ENCODE measurements around the gene NABP2. TPM values are rescaled to one million over a fixed set of nuclear protein-coding genes. Genes with fewer than 3 reads are reported as not detected.

NABP2 gene
- total RNA-seq, 1 experiment from 2014 or later = 68.5 TPM

DNA sequence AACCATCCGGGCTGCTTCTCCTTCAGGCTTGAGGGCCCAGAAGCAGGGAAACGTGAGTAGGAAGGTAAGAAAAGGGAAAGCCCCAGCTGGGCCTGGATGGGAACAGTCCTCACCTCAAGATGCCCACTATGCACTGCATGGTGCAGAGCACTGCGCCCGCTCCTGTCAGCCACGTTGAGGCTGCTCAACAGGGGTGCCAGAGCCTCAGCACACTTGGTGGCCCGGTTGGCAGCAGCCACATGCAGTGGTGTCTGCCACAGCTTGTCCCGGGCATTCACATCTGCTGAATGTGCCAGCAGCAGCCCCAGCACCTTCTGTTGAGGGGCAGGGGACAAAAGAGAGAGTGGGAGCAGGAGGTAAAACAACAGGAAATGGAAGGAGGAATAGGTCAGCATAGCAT lies 31.5 kb downstream of the NABP2 start:
- Histone ChIP-seq H3K27me3 (ENCODE audit: insufficient read depth, low read depth) (no peaks in the 10 kb centered on the region), H3F3A (ENCODE audit: insufficient read depth, low read depth) (peaks cover 11% of the 10 kb centered on the region; the same call in 1 of the 2 replicates), H2AFZ (no peak overlapping the region), H3K4me1 (replicated peaks; ENCODE audit: insufficient read depth) (peaks cover 17% of the 10 kb centered on the region), H3K27ac (no peak overlapping the region), H3K36me3 (ENCODE audit: low read depth) (peaks cover 35% of the 10 kb centered on the region), H3K9me3 (ENCODE audit: insufficient read depth, low read depth) (no peaks in the 10 kb centered on the region), H3K9me2 (ENCODE audit: insufficient read depth) (no peaks in the 10 kb centered on the region; the same call in 1 of the 2 replicates), H3K4me2 (no peak overlapping the region), H4K20me1 (ENCODE audit: insufficient read depth) (peaks cover 19% of the 10 kb centered on the region), H3K4me3 (no peak overlapping the region), H3K79me2 (ENCODE audit: low read depth) (peaks cover 26% of the 10 kb centered on the region)
- CTCF ChIA-PET = no interaction called here
- DNase-seq = no peak
- no TSS peak for BruUV-seq (replicated peaks)
- POLR2A ChIA-PET (ENCODE audit: unreplicated experiment) = no interaction called here
- intact Hi-C loops (cut with micrococcal nuclease; ENCODE audit: unreplicated experiment) = no loop called here
- no peak for TF ChIP-seq EZH2 (IDR thresholded peaks at IDR 0.05; ENCODE audit: low read depth)
- TF ChIP-seq, protein P1, sequence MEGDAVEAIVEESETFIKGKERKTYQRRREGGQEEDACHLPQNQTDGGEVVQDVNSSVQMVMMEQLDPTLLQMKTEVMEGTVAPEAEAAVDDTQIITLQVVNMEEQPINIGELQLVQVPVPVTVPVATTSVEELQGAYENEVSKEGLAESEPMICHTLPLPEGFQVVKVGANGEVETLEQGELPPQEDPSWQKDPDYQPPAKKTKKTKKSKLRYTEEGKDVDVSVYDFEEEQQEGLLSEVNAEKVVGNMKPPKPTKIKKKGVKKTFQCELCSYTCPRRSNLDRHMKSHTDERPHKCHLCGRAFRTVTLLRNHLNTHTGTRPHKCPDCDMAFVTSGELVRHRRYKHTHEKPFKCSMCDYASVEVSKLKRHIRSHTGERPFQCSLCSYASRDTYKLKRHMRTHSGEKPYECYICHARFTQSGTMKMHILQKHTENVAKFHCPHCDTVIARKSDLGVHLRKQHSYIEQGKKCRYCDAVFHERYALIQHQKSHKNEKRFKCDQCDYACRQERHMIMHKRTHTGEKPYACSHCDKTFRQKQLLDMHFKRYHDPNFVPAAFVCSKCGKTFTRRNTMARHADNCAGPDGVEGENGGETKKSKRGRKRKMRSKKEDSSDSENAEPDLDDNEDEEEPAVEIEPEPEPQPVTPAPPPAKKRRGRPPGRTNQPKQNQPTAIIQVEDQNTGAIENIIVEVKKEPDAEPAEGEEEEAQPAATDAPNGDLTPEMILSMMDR (conservative IDR thresholded peaks at IDR 0.05) = no peak

DNA sequence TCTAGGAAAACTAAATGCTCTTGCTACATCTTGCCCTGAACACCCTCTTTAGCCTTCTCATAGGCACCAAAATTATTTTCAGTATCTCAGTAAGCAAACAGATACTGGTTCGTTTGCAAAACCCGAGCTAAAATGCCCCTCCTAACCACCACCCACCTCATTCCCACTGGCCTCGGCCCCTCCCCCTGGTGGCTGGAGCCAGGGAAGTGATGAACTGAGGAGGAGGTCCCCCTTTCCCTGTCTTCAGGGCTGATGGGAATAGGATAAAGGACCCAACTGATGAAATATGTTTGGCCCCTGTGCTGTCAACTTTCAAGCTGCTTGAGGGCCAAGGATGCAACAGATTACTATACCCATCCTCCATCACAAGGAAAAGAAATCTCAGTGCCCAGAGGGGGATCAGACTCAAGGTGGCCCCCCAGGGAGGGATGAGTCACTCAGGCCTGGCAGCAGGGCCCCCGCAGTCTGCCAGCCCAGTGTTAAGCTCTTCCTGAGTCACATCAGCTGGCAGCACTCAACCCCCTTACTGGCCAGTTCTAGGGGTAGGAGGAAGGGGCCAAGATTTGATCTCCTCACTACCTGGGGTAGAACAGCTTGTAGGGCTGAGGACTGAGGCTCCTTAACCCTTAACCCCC lies 32.3 kb downstream of the NABP2 start:
- no peaks in the 10 kb centered on the region for H3K9me3 ChIP-seq (ENCODE audit: insufficient read depth, low read depth)
- TF ChIP-seq, protein P1 (conservative IDR thresholded peaks at IDR 0.05) = no peak
- no peak for TF ChIP-seq EZH2 (IDR thresholded peaks at IDR 0.05; ENCODE audit: low read depth)
- H3K27ac ChIP-seq = no peak overlapping the region
- H3K79me2 ChIP-seq (ENCODE audit: low read depth) = peaks cover 26% of the 10 kb centered on the region
- H3K27me3 ChIP-seq (ENCODE audit: insufficient read depth, low read depth) = no peaks in the 10 kb centered on the region
- no peak overlapping the region; the same call in 1 of the 2 replicates for H3K4me3 ChIP-seq
- no peak overlapping the region for H2AFZ ChIP-seq
- ChIA-PET CTCF (no interaction called here), POLR2A (ENCODE audit: unreplicated experiment) (interaction anchor here (0.6 kb wide), 1 partner anchor 143 kb away, joined by 3 read pairs; no protein-coding TSS in a partner anchor)
- no TSS peak for BruUV-seq (replicated peaks)
- DNase-seq = no peak
- no peaks in the 10 kb centered on the region; the same call in 1 of the 2 replicates for H3K9me2 ChIP-seq (ENCODE audit: insufficient read depth)
- intact Hi-C loops (cut with micrococcal nuclease; ENCODE audit: unreplicated experiment) = no loop called here
- H4K20me1 ChIP-seq (ENCODE audit: insufficient read depth) = peaks cover 19% of the 10 kb centered on the region
- peaks cover 22% of the 10 kb centered on the region for H3K4me1 ChIP-seq (replicated peaks; ENCODE audit: insufficient read depth)
- peaks cover 13% of the 10 kb centered on the region; the same call in 1 of the 2 replicates for H3F3A ChIP-seq (ENCODE audit: insufficient read depth, low read depth)
- peak overlapping the region; percentile 96 for H3K4me2 ChIP-seq
- H3K36me3 ChIP-seq (ENCODE audit: low read depth) = peaks cover 31% of the 10 kb centered on the region

DNA sequence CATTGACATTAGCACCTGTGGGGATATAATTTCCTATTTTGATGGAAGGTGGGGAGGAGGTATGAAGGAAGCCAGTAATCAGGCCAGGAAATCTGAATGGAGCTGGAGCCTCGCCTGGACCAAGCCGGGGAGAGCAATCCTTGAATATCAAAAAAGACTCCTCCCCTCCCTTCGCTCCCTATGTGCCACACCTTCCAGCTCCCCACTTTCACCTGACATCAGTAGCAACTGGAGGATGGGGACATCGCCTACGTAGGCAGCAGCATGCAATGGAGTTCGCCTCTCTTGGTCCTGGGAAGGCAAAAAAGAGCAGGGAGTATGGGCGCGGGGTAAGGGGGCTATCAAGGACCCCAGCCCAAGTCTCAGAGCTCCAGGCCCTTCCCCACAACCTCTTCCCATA lies 32.9 kb downstream of the NABP2 start:
- peak overlapping the region; percentile 87; the same call in 1 of the 2 replicates for H2AFZ ChIP-seq
- peaks cover 31% of the 10 kb centered on the region for H3K36me3 ChIP-seq (ENCODE audit: low read depth)
- BruUV-seq (replicated peaks) = no TSS peak
- CTCF ChIA-PET = no interaction called here
- peaks cover 26% of the 10 kb centered on the region for H3K79me2 ChIP-seq (ENCODE audit: low read depth)
- peak overlapping the region; percentile 96 for H3K4me2 ChIP-seq
- peaks cover 19% of the 10 kb centered on the region for H4K20me1 ChIP-seq (ENCODE audit: insufficient read depth)
- H3K27ac ChIP-seq = no peak overlapping the region
- POLR2A ChIA-PET (ENCODE audit: unreplicated experiment) = interaction anchor here (0.6 kb wide), 1 partner anchor 144 kb away, joined by 3 read pairs; no protein-coding TSS in a partner anchor
- no peak for DNase-seq
- no peaks in the 10 kb centered on the region for H3K9me3 ChIP-seq (ENCODE audit: insufficient read depth, low read depth)
- intact Hi-C loops (cut with micrococcal nuclease; ENCODE audit: unreplicated experiment) = no loop called here
- no peaks in the 10 kb centered on the region; the same call in 1 of the 2 replicates for H3K9me2 ChIP-seq (ENCODE audit: insufficient read depth)
- H3K27me3 ChIP-seq (ENCODE audit: insufficient read depth, low read depth) = no peaks in the 10 kb centered on the region
- peak overlapping the region; percentile 96 for H3K4me3 ChIP-seq
- peaks cover 17% of the 10 kb centered on the region; the same call in 1 of the 2 replicates for H3F3A ChIP-seq (ENCODE audit: insufficient read depth, low read depth)
- TF ChIP-seq, protein P1 (conservative IDR thresholded peaks at IDR 0.05) = no peak
- TF ChIP-seq EZH2 (IDR thresholded peaks at IDR 0.05; ENCODE audit: low read depth) = no peak
- peaks cover 28% of the 10 kb centered on the region for H3K4me1 ChIP-seq (replicated peaks; ENCODE audit: insufficient read depth)
